ENCODE measurements around the gene KIAA1328. TPM values are rescaled to one million over a fixed set of nuclear protein-coding genes. Genes with fewer than 3 reads are reported as not detected.
"Not testable (repeated sequence)": the region's sequence is repeated elsewhere in the genome, so short reads cannot be mapped to it uniquely, and the experiment has no call there.

Gene KIAA1328
- total RNA-seq, 1 donor from 2014 or later: 9.5 TPM

GRCh38 chr18:37163119-37163518 is 334.2 kb downstream of the KIAA1328 start:
- Mint-ChIP-seq H3K4me3 (ENCODE audit: unreplicated experiment) (no peak overlapping the region), H3K27me3 (ENCODE audit: unreplicated experiment) (no peaks in the 10 kb centered on the region), H3K9me3 (ENCODE audit: unreplicated experiment) (peaks cover 3% of the 10 kb centered on the region), H3K36me3 (ENCODE audit: unreplicated experiment) (no peaks in the 10 kb centered on the region), H3K4me1 (ENCODE audit: low read depth, unreplicated experiment) (peaks cover 4% of the 10 kb centered on the region), H3K27ac (ENCODE audit: unreplicated experiment) (no peak overlapping the region)
- TF ChIP-seq CTCF (IDR thresholded peaks at IDR 0.05; ENCODE audit: partially characterized antibody, unreplicated experiment): no peak
- no peak for DNase-seq

GRCh38 chr18:37166491-37166890 is 337.6 kb downstream of the KIAA1328 start:
- Mint-ChIP-seq H3K4me1 (ENCODE audit: low read depth, unreplicated experiment) (peaks cover 4% of the 10 kb centered on the region), H3K4me3 (ENCODE audit: unreplicated experiment) (no peak overlapping the region), H3K27me3 (ENCODE audit: unreplicated experiment) (no peaks in the 10 kb centered on the region), H3K36me3 (ENCODE audit: unreplicated experiment) (no peaks in the 10 kb centered on the region), H3K27ac (ENCODE audit: unreplicated experiment) (peak overlapping the region; percentile 11), H3K9me3 (ENCODE audit: unreplicated experiment) (peaks cover 3% of the 10 kb centered on the region)
- TF ChIP-seq CTCF (IDR thresholded peaks at IDR 0.05; ENCODE audit: partially characterized antibody, unreplicated experiment): no peak
- DNase-seq: no peak

- peak overlapping the region; percentile 11 for H3K27ac Mint-ChIP-seq (ENCODE audit: unreplicated experiment)
- peak; percentile 21 for TF ChIP-seq CTCF (IDR thresholded peaks at IDR 0.05; ENCODE audit: partially characterized antibody, unreplicated experiment)
- H3K4me3 Mint-ChIP-seq (ENCODE audit: unreplicated experiment); DNase-seq; H3K9me3 Mint-ChIP-seq (ENCODE audit: unreplicated experiment); H3K4me1 Mint-ChIP-seq (ENCODE audit: low read depth, unreplicated experiment); H3K36me3 Mint-ChIP-seq (ENCODE audit: unreplicated experiment); H3K27me3 Mint-ChIP-seq (ENCODE audit: unreplicated experiment): not testable (repeated sequence)
Observed at GRCh38 chr18:37166966-37167365, 338.0 kb downstream of the KIAA1328 start.

DNA sequence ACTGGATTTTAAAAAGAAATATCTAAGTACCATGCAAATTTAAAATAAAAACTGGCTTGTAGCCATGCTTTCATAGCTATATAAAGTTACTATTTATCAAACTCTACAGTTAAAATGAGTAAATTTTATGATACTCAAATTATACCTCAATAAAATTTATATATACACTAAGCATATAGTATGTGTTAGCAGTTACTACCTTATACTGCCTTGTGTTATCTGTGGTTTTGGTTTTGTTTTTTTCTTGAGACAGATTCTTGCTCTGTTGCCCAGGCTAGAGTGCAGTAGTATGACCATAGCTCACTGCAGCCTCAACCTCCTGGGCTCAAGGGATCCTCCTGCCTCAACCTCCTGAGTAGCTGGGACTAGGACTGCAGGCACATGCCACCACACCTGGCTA is 342.1 kb downstream of the KIAA1328 start:
- Mint-ChIP-seq H3K9me3 (ENCODE audit: unreplicated experiment) (no peaks in the 10 kb centered on the region), H3K27me3 (ENCODE audit: unreplicated experiment) (no peaks in the 10 kb centered on the region), H3K36me3 (ENCODE audit: unreplicated experiment) (no peaks in the 10 kb centered on the region), H3K4me3 (ENCODE audit: unreplicated experiment) (no peak overlapping the region), H3K4me1 (ENCODE audit: low read depth, unreplicated experiment) (peaks cover 4% of the 10 kb centered on the region), H3K27ac (ENCODE audit: unreplicated experiment) (no peak overlapping the region)
- TF ChIP-seq CTCF (IDR thresholded peaks at IDR 0.05; ENCODE audit: partially characterized antibody, unreplicated experiment): no peak
- DNase-seq: no peak

DNA sequence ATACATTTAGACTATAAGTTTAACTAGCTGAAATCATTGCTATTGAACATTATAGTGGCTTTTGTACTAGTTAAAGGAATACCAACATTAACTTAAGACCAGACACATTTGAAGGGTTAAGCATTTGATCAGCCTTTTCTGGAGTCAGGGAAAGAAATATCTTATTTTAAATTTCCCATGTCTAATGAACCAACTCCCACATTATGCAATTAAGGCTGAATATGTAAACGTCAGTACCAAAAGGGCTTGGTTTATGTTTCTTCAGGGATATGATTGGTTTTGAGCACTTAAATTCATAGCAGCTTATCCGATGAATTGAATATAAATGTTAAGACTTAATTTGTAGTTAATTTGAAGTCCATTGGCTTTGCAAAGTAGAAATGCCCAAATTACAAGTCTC is 344.5 kb downstream of the KIAA1328 start:
- Mint-ChIP-seq H3K9me3 (ENCODE audit: unreplicated experiment) (no peaks in the 10 kb centered on the region), H3K27ac (ENCODE audit: unreplicated experiment) (no peak overlapping the region), H3K4me1 (ENCODE audit: low read depth, unreplicated experiment) (no peaks in the 10 kb centered on the region), H3K27me3 (ENCODE audit: unreplicated experiment) (no peaks in the 10 kb centered on the region), H3K4me3 (ENCODE audit: unreplicated experiment) (no peak overlapping the region), H3K36me3 (ENCODE audit: unreplicated experiment) (no peaks in the 10 kb centered on the region)
- TF ChIP-seq CTCF (IDR thresholded peaks at IDR 0.05; ENCODE audit: partially characterized antibody, unreplicated experiment): no peak
- no peak for DNase-seq
